Activated T-helper 9 cell treated with anti-CD3 and anti-CD28 coated beads, Interleukin-2, amount 50 U/mL, for 16 hours (primary cell): ENCODE results near the gene C20orf141.

Source experiments
- DNase-seq: peaks from one replicate; pipeline ENCODE4 v3.0.0-alpha.2; 2020; ENCODE audit warnings: low read depth

C20orf141 gene

GRCh38 chr20:2851086-2851485 is 36.3 kb downstream of the C20orf141 start:
- no peak for DNase-seq

GRCh38 chr20:2858591-2858990 is 43.8 kb downstream of the C20orf141 start:
- DNase-seq = no peak

GRCh38 chr20:2859330-2860121 is 44.7 kb downstream of the C20orf141 start:
- no peak for DNase-seq

GRCh38 chr20:2864626-2865025 is 49.8 kb downstream of the C20orf141 start:
- DNase-seq = no peak

GRCh38 chr20:2865101-2865500 is 50.3 kb downstream of the C20orf141 start:
- DNase-seq = no peak
